GM12801 (cell line): ENCODE data around the gene TMEM87A.

Experiments
- TF ChIP-seq, protein P1 (sequence below): IDR thresholded peaks from one replicate; pipeline ENCODE4 v1.5.1; 2011; ENCODE audit warnings: control low read depth; ENCODE audit not compliant: insufficient read length; ENCODE audit errors: extremely low read depth

The TMEM87A gene, protein sequence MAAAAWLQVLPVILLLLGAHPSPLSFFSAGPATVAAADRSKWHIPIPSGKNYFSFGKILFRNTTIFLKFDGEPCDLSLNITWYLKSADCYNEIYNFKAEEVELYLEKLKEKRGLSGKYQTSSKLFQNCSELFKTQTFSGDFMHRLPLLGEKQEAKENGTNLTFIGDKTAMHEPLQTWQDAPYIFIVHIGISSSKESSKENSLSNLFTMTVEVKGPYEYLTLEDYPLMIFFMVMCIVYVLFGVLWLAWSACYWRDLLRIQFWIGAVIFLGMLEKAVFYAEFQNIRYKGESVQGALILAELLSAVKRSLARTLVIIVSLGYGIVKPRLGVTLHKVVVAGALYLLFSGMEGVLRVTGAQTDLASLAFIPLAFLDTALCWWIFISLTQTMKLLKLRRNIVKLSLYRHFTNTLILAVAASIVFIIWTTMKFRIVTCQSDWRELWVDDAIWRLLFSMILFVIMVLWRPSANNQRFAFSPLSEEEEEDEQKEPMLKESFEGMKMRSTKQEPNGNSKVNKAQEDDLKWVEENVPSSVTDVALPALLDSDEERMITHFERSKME

DNA sequence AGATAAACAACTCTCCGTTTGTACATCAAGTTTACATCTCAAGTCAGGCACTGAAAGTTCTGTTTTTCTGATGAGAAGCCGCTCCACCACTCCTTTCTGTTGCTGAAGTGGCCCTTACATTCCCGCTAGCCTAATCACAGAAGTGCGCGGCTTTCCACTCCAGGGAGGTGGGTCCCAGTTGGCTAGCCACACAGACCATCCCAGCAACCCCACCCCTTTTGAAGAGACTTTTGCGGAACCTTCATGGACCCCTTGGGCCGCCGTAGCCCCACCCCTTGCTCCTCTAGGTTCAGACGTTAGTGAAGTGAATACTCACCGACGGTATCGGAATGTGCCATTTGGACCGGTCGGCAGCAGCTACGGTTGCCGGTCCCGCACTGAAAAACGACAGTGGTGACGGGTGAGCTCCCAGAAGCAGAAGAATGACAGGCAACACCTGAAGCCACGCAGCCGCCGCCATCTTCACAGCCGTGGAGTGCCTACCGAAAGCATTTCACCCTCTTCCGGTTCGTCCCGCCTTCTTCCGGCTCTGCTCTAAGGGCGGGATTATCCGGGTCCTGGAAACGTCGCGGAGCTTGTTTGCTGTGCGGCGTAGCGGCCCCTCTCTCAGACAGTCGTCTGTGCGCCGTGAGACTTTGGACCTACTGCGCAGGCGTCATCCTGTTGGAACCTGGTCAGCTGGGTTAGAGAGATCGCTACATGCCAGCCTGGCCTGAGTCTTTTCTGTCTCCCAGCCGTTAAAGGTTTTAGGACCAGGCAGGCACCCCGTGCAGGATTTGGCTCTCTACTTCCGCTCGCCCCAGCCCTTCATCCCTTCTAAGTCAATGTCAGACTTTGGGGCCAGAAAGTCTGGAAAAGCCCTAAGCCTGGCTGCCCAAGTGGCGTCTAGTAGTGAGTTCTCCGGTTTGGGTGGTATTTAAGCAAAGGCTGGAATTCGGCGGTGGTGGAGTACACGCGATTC, at the start of gene TMEM87A, which contains the start of gene GANC:
Gene TMEM87A, minus strand, starts transcription at position 495 of the 961 bp plus-strand sequence. Its CDS starts 35 bp downstream, at position 460.
Gene GANC, plus strand, starts transcription at position 263 of the 961 bp plus-strand sequence. CDS start 1,281 bp downstream, outside the sequence.
- TF ChIP-seq, protein P1, sequence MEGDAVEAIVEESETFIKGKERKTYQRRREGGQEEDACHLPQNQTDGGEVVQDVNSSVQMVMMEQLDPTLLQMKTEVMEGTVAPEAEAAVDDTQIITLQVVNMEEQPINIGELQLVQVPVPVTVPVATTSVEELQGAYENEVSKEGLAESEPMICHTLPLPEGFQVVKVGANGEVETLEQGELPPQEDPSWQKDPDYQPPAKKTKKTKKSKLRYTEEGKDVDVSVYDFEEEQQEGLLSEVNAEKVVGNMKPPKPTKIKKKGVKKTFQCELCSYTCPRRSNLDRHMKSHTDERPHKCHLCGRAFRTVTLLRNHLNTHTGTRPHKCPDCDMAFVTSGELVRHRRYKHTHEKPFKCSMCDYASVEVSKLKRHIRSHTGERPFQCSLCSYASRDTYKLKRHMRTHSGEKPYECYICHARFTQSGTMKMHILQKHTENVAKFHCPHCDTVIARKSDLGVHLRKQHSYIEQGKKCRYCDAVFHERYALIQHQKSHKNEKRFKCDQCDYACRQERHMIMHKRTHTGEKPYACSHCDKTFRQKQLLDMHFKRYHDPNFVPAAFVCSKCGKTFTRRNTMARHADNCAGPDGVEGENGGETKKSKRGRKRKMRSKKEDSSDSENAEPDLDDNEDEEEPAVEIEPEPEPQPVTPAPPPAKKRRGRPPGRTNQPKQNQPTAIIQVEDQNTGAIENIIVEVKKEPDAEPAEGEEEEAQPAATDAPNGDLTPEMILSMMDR = no peak

DNA sequence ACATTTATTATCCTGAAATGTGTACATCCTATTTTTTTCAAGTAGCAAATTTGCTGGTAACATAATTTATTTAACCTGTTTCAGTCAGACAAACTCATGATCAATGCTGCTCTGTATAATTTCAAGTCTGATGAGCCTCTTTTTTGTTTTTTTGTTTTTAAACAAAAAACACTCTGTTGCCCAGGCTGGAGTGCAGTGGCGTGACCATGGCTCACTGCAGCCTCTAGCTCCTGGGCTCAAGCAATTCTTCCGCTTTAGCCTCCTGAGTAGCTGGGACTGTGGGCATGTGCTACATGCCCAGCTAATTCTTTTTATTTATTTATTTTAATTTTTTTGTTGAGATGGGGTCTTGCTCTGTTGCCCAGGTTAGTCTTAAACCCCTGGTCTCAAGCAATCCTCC, 46.0 kb upstream of the TMEM87A start:
- TF ChIP-seq, protein P1 = no peak

DNA sequence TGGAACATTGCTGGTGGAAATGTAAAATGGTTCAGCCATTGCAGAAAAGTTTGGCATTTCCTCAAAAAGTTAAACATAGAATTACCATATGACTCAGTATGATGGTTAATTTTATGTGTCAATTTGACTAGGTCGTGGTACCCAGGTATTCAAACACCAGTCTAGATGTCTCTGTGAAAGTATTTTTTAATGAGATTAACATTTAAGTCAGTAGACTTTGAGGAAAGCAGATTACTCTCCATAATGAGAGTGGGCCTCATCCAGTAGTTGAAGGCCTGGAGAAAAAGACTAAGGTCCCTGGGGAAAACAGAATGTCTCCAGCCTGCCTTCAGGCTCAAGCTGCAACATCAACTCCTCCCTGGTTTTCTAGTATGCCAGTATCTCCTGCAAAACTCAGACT, 42.3 kb upstream of the TMEM87A start:
- TF ChIP-seq, protein P1 = no peak

DNA sequence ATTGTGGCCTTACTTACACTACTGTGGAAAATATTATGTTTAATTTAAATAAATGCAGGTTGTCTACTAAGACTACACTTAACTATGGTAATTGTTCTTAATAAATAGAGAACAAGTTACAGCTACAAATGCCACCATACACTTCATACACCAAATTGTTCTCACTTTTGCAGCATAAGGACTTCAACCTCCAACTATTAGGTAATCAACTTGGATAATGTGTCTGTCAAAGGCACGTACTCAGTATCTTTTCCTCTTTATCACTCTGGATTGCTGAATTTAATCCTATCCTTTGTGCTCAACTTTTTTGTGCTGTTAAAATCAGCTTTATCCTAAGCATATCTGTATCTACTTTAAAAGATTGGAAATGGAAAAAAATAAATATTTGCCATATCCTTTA, 41.6 kb upstream of the TMEM87A start:
- TF ChIP-seq, protein P1 = no peak

DNA sequence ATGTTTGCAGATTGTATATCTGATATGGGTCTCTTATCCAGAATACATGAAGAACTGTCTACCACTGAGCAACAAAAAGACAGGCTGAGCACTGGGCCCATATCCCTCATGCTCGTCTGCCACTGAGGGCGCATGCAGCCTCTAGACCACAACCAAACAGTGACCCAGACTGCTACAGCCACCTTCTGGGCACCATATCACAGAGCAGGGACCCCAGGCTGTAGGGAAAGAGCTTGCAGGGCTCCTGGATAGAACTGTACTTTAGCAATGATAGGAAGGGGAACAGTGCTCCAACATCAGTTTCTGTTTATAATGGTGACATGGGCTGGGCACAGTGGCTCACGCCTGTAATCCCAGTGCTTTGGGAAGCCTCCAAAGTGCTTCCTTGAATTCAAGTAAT, 40.2 kb upstream of the TMEM87A start:
- TF ChIP-seq, protein P1 = no peak

DNA sequence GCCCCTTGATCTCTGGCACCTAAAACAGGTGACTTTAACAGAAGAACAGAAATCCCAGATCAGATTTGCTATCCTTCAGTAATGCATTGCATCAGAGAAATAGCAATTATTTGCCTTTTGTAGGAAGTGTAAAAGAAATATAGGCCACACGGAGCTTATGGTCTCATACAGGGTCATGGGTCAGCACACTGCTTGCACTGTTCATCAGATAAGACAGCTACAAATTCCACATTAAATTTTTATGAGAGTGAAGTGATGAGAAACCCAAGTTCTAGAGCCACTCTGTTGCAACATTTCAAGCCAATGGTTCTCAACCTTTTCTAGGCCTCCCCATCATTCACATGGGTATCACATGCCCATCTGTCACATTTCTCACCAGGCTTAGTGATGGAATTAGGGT, 33.4 kb upstream of the TMEM87A start:
- TF ChIP-seq, protein P1 = no peak

DNA sequence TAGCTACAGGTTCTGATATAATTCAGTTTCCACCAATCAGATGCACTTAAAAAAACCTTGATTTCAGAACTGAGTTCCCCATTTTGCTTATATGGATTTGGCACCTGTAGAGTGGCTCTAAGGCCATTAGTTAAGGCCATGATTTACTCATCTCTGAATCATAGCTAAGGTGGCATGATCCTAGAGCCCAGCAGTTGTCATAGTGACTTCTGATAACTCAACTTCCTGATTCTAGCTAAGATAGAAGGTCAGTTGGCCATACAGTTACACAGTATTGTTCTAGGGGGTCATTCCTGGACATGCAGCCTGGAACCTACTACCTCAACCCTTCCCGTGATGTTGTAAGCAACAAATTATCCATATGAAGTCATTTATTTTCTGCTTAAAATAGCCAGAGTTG, 15.9 kb upstream of the TMEM87A start:
- TF ChIP-seq, protein P1 = no peak
